HFFc6 (cell line): ENCODE measurements around the gene ARHGAP32. TPM values are rescaled to one million over a fixed set of nuclear protein-coding genes. Genes with fewer than 3 reads are reported as not detected.

Experiments used
- DNase-seq: peaks from one replicate; pipeline ENCODE4 v3.0.0-alpha.2; 2018
- H3K27ac Mint-ChIP-seq: 2 replicates; pipeline ENCODE4 v1.8.0; 2020; ENCODE audit warnings: mild to moderate bottlenecking, mixed read lengths
- H3K27me3 Mint-ChIP-seq: 2 replicates; pipeline ENCODE4 v1.8.0; 2021; ENCODE audit warnings: mild to moderate bottlenecking, moderate library complexity, mixed read lengths; ENCODE audit not compliant: insufficient read depth
- H3K36me3 Mint-ChIP-seq: 2 replicates; pipeline ENCODE4 v1.8.0; 2021; ENCODE audit warnings: low read depth, mixed read lengths
- H3K4me1 Mint-ChIP-seq: 2 replicates; pipeline ENCODE4 v1.8.0; 2020; ENCODE audit warnings: low read depth, mixed read lengths
- H3K4me3 Mint-ChIP-seq: 2 replicates; pipeline ENCODE4 v1.8.0; 2020; ENCODE audit warnings: mild to moderate bottlenecking, moderate library complexity, mixed read lengths
- H3K9me3 Mint-ChIP-seq: 2 replicates; pipeline ENCODE4 v1.8.0; 2020; ENCODE audit warnings: mild to moderate bottlenecking, mixed read lengths
- total RNA-seq, 6 experiments: library from RNA; stranded (reverse); fragmentation: NEBNext Ultra II Directional; extraction: Animal tissue kit (Norgen Biotek cat#: 25700); gene quantifications; 2 replicates in 1 of 6; 3 replicates in 5 of 6; pipeline ENCODE4 v1.2.3, GENCODE V29; 2021
- TF ChIP-seq, protein P1 (sequence below): fragments of 200-600 bp; sonication (generic); IDR thresholded peaks from 2 replicates; pipeline ENCODE4 v1.5.0; 2021; ENCODE audit warnings: antibody characterized with exemption, mild to moderate bottlenecking

The ARHGAP32 gene
- total RNA-seq, 6 experiments from 2014 or later: 7.6 to 8.7 (median 8.0) TPM

DNA sequence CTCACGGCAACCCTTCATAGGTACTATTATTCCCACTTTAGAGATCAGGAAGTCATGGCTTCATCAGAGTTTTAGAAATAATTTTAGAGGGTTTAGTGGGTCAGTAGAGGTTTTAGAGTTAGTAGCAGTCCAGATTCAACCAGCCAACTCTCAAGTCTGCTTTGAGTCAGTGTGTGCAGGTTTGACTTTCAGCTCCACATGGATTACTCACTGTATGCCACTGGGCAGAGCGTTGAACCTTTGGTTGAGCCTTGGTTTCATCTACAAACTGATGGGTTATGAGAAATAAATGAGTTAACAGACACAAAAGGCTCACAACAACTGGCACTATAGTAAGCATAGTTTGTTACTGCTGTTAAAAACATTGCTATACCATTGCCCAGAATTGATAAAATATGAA is 230.5 kb downstream of the ARHGAP32 start:
- Mint-ChIP-seq H3K9me3 (no peaks in the 10 kb centered on the region), H3K4me1 (peaks cover 11% of the 10 kb centered on the region), H3K36me3 (no peaks in the 10 kb centered on the region), H3K4me3 (no peak overlapping the region), H3K27ac (no peak overlapping the region), H3K27me3 (peaks cover 3% of the 10 kb centered on the region)
- no peak for DNase-seq
- TF ChIP-seq, protein P1, sequence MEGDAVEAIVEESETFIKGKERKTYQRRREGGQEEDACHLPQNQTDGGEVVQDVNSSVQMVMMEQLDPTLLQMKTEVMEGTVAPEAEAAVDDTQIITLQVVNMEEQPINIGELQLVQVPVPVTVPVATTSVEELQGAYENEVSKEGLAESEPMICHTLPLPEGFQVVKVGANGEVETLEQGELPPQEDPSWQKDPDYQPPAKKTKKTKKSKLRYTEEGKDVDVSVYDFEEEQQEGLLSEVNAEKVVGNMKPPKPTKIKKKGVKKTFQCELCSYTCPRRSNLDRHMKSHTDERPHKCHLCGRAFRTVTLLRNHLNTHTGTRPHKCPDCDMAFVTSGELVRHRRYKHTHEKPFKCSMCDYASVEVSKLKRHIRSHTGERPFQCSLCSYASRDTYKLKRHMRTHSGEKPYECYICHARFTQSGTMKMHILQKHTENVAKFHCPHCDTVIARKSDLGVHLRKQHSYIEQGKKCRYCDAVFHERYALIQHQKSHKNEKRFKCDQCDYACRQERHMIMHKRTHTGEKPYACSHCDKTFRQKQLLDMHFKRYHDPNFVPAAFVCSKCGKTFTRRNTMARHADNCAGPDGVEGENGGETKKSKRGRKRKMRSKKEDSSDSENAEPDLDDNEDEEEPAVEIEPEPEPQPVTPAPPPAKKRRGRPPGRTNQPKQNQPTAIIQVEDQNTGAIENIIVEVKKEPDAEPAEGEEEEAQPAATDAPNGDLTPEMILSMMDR: no peak

DNA sequence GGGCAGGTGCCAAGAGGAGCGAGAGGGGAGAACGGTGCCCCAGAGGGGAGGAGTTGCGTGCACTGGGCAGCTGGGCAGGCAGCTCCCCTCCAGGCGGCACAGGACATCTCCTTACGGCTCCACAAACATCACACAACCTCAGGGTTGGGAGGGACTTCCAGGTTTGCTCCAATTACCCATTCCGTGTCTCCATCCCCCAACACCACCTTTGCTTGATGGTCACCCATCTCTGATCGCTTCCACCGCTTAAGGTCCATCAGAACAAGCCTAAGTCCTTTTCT is 235.0 kb downstream of the ARHGAP32 start:
- H3K4me1 Mint-ChIP-seq: peaks cover 10% of the 10 kb centered on the region
- no peak for DNase-seq
- H3K9me3 Mint-ChIP-seq: no peaks in the 10 kb centered on the region
- H3K4me3 Mint-ChIP-seq: no peak overlapping the region
- no peaks in the 10 kb centered on the region for H3K36me3 Mint-ChIP-seq
- H3K27ac Mint-ChIP-seq: no peak overlapping the region
- TF ChIP-seq, protein P1: no peak
- H3K27me3 Mint-ChIP-seq: peaks cover 10% of the 10 kb centered on the region

DNA sequence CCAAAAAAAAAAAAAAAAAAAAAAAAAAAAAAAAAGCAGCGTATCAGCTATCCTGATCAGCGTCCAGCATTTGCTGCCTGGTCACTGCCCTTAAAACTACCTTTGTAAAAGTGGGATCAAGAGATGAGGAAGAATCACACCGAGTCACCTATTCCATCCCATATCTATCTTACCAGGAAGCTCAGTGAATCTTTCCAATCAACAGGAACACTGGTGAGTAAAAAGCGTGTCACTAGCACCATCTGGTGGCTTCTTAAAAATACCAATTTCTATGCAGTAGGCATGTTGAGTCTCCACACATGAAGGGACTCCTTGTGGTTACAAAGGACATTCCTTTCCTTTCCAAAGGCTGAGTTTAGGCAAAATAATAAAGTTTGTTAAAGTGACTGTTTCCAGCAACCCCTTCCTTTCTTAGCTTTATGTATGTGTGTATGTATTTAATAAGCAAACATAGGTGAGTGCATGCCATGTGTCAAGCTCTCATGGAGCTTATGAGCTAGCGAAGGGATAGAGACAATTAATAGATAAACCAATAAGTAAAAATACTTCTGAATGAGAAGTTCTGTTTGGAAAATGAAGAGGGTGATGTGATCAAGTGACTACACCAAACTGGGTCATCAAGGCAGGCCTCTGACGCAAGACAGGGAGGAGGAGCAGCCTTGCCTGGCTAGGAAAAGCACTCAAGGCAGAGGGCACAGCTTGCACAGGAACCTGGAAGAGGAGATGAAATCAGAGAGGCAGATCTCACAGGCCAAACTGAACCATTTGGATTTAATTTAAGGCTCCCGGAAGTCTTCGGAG is 235.5 kb downstream of the ARHGAP32 start:
- peaks cover 15% of the 10 kb centered on the region for H3K4me1 Mint-ChIP-seq
- TF ChIP-seq, protein P1: peak; percentile 86
- H3K9me3 Mint-ChIP-seq: no peaks in the 10 kb centered on the region
- no peak overlapping the region for H3K27ac Mint-ChIP-seq
- H3K36me3 Mint-ChIP-seq: no peaks in the 10 kb centered on the region
- DNase-seq: peak; percentile 75
- peaks cover 10% of the 10 kb centered on the region for H3K27me3 Mint-ChIP-seq
- H3K4me3 Mint-ChIP-seq: no peak overlapping the region

DNA sequence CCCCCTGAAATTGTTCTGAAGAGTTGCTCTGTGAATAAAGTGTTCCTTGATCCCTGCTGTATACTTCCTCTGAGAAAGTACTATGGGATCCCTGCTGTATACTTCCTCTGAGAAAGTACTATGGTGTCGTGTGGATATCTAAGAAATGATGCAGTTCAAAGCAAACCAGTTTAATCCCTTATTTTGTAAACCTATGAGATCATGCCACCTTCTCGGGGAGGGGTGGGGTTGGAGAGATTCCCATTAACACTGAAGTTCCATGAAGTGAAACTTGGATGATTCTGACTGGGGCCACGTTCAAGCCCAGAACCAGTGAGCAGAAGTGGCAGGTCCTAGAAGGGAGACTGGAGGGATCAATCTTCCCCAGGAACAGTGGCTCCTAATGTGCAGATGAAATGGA is 236.5 kb downstream of the ARHGAP32 start:
- peaks cover 10% of the 10 kb centered on the region for H3K27me3 Mint-ChIP-seq
- H3K9me3 Mint-ChIP-seq: no peaks in the 10 kb centered on the region
- peaks cover 20% of the 10 kb centered on the region for H3K4me1 Mint-ChIP-seq
- no peak overlapping the region for H3K4me3 Mint-ChIP-seq
- TF ChIP-seq, protein P1: no peak
- DNase-seq: no peak
- H3K36me3 Mint-ChIP-seq: no peaks in the 10 kb centered on the region
- no peak overlapping the region for H3K27ac Mint-ChIP-seq

DNA sequence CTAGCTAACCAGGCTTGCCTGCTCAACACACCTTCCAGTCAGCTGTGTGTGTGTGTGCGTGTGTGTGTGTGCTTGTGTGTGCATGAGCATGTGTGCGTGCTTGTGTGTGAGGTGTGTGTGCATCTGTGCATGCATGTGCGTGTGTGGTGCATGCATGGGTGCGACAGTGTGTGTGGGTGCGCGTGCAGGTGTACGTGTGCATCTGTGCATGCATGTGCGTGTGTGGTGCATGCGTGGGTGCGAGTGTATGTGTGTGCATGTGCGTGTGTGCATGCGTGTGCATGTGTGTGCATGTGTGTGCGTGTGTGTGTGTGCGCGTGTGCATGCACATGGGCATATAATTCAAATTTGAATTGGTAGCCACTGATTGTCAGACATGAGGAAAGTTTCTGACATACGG is 239.0 kb downstream of the ARHGAP32 start:
- Mint-ChIP-seq H3K4me3 (no peak overlapping the region), H3K4me1 (peaks cover 20% of the 10 kb centered on the region), H3K9me3 (no peaks in the 10 kb centered on the region), H3K27ac (no peak overlapping the region), H3K36me3 (no peaks in the 10 kb centered on the region), H3K27me3 (peaks cover 16% of the 10 kb centered on the region)
- TF ChIP-seq, protein P1: no peak
- no peak for DNase-seq
